Activated CD4-positive, alpha-beta T cell treated with anti-CD3 and anti-CD28 coated beads for 48 hours (primary cell): Measurements from ENCODE around the gene POTEM.
"Not testable (repeated sequence)": the region's sequence is repeated elsewhere in the genome, so short reads cannot be mapped to it uniquely, and the experiment has no call there.

Experiments
- DNase-seq: peaks from one replicate; pipeline ENCODE4 v3.0.0-alpha.2; 2020

The POTEM gene

DNA sequence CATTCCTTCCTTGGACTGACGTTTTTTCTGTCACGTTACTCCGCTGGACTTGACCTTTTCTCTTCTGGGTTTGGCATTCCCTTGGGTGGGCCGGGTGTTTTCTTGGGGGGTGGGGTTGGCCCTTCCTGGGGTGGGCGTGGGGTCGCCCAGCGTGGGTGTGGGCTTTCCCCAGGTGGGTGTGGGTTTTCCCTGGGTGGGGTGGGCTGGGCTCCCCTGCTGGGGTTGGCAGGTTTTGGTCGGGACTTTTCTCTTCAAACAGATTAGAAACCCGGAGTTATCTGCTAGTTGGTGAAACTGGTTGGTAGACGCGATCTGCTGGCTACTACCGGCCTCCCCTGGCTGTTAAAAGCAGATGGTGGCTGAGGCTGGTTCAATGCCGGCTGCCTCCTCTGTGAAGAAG lies at the start of gene POTEM:
Gene POTEM (plus strand): TSS at position 301 of the 400 bp plus-strand sequence. CDS start 52 bp downstream, at position 353.
- DNase-seq, result not testable (repeated sequence)

DNA sequence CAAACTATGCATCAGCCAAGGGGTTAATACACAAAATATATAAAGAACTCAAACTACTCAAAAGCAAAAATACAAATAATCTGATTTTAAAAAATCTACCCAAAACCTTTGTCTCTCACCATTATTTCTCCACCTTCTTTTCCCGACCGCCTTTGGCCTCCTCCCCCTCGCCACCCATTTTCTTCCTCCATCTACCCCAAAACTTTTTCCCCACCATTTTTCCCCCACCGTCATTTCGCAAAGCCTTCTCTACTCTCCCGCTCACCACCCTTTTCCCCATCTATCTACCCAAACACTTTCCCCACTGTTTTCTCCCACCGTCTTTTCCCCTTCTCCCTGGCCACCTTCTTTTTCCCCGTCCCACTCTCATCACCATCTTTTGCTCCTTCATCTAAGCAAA lies 48.9 kb upstream of the POTEM start:
- not testable (repeated sequence) for DNase-seq

DNA sequence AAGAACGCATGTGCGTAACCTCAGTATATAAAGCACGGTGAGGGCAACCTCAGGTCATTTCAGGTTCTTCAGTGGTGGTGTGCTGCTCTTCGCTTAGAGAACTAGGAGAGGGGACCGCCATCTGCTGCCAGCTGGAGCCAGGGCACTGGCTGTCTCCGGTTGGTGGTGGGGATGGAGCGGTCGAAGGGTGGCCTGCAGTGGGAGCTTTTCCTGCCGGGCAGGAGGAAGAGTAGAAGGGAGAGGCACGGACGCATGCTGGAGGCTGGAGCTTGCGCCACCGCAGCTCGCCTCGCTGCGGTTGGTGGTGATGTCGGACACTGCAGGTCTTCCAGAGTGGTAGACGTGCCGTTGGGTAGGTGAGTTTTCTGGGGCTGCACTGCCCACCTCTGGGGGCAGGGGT lies 47.2 kb upstream of the POTEM start:
- DNase-seq, result not testable (repeated sequence)

DNA sequence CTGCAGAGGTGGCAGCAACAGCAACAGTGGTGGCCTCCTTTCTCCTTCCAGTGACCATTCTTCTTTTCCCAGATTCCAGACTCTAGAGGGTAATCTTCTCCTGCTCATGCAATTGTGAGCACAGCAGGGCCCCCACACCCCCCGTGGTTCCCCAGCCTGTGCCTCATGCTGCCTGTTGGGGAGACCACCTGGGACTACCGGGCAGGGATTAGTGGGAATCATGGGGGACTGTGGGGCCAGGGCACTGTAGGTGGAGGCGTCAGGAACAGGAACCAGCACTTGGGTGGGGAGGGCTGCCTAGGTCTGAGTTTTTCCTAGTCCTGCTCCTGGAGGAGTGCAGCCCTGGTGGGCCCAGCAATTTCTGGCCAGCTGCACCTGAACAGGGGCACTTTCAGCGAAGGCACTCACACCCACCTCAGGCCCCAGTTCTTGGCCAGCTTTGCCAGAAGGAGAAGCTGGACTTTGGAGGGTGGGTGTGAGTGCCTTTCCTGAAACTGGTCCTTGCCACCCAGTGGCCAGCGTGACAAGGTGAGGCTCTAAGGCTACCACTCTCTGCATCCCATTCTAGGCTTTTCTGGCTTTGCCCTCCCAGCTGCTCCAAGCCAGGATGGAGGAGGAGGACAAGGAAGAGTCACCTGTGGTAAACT lies 46.1 kb upstream of the POTEM start:
- not testable (repeated sequence) for DNase-seq

DNA sequence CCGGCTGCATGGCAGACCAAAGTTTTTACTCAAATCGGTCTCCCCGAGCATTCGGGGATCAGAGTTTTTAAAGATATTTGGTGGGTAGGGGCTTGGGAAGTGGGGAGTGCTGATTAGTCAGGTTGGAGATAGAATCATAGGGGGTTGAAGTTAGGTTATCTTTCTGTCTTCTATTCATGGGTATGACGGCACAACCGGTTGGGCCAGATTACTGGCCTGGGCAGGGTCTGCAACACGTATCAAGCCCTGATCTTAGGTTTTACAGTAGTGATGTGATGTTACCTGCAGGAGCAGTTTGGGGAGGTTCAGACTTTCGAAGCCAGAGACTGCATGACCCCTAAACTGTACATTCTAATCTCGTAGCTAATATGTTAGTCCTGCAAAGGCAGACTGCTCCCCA lies 30.4 kb upstream of the POTEM start:
- not testable (repeated sequence) for DNase-seq

DNA sequence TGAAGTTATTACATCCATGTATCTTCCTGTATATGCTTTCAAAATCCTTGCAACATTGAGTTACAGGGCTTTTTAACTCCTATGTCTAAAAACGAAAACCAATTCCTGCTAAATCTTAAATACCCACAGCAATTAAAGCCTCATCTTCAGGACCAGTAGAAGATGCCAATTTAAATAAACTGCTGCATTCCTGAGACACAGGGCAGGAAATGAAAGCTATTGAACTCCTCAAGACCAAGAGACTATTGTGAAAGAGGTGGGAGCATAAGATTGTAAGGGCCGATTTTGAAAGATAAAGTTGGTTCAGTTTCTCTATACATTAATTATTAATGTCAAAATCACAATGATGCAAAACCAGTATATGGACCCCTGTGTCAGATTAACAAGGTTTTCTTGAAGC lies 28.5 kb upstream of the POTEM start:
- DNase-seq, result not testable (repeated sequence)

DNA sequence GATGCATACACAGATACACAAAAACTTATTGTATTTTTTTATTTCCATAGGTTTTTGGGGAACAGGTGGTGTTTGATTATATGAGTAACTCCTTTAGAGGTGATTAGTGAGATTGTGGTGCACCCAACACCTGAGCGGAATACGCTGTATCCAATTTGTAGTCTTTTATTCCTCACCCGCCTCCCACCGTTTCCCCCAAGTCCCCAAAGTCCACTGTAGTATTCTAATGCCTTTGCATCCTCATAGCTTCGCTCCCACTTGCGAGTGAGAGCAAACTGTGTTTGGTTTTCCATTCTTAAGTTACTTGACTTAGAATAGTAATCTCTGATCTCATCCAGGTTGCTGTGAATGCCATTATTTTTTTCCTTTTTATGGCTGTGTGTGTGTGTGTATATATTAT lies 17.3 kb upstream of the POTEM start:
- DNase-seq, result not testable (repeated sequence)

DNA sequence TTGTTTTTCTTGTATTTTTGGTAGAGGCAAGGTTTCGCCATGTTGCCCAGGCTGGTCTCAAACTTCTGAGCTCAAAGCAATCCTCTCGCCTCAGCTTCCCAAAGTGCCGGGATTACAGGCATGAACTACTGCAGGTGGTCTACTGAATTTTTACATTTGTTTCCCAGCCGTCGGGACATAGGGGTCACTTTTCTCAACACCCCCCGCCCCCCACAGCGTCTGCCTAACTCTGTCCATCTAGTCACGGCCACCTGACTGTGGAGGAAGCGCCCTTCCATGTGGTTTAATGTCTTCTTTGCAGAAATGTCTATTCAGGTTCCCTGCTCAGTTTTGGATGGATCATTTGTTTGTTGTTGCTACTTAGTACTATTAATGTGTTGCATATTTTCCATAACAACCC lies 14.1 kb upstream of the POTEM start:
- DNase-seq, result not testable (repeated sequence)

DNA sequence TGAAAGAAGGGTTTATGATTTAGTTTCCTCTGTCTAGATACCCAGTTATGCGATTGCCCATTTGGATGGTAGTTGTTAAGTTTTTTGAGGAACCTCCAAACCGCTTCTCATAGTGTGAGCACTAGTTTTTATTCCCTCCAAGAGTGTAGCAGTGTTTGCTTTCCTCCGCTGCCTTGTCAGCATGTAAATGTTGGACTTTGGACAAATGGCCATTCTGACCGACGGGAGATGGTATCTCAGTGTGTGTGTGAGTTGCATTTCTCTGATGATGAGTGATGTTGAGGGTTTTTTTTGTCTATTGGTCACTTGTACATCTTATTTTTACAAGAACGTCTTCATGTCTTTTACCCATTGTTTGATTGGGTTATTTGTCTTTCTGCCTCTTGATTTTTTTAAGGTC lies 11.4 kb upstream of the POTEM start:
- not testable (repeated sequence) for DNase-seq

DNA sequence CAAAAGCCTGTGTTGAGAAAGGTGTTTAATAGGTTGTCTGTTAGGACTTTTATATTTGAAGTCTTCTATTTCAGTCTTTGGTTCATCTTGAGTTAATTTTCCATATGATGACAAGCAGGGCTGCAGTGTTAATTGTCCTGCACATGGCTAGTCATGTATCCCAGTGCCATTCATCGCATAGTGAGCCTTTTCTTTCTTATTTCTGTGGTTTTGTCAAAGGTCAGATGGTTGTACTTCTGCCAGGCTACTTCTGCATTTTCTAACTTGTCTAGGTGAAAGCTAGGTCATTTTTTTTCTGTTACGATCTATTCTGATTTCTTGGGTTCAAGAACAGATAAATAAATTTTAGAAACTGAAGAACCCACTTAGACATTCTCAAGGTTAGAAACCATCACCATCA lies 5.7 kb upstream of the POTEM start:
- DNase-seq, result not testable (repeated sequence)

DNA sequence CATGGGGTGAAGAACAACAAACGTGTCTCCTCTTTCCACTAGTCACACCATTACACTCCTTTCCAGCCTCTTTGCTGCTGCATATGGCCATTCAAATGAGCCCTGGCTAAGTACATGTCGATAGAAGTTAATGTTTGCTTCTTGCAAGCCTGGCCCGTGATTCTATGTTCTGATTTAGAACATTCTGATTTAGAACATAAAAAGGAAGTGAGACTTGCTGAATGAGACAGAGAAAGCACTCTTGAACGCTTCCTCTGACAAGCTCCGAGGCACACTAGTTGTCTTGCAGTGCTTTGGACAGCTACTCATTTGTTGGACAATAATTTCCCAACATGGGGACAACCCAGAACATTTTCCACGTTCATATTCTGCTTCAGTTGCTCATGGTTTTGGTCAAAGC lies 5.1 kb upstream of the POTEM start:
- DNase-seq, result not testable (repeated sequence)

DNA sequence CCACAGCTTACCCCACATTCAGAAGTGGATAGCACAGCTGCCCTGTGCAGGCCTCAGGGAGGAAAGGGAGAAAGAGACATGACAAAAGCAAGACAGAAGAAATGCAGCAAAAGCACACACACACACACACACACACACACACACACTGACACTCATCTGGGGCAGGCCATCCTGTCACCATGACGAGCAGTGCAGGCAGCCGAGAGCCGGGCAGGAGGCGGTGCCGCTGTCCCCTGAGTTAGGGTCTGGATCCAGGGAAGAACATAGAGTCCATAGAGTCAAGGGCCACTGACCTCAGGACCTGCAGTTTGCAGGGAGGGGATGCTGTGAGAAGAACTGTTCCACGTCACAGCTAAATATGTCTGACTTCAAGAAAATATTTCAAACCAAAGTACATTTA lies 4.0 kb upstream of the POTEM start:
- not testable (repeated sequence) for DNase-seq

DNA sequence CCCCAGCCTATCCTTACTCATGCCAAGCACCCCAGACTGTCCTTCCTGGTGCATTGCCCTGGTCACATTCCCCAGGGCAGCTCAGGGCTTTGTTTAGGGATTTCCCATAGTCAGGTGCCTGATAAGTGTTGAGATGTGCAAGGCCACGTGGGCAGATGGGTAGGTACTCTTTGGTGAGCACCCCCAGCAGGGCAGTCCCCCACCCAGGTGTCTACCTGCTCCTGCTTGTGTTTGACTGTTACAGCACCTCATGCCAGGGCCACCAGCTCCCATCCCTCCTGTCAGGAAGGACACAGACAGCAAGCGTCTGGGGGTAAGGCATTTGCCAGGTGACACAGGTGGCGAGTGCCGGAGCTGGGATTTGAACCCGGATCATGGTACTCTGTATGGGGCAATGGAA lies 2.4 kb upstream of the POTEM start:
- DNase-seq, result not testable (repeated sequence)

DNA sequence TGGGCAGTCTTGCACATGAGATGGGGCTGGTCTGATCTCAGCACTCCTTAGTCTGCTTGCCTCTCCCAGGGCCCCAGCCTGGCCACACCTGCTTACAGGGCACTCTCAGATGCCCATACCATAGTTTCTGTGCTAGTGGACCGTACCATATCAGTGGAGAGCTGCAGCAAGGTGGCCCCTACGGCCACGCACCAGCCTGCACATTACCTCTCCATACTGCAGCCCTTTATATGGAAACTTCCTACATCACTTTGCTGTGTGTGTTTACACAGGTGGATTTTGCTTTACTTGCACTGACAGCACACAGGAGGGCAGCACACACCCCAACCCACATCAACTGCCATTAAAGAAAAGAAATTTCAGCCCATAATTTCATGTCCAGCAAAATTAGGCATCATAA lies 35.3 kb downstream of the POTEM start:
- not testable (repeated sequence) for DNase-seq

DNA sequence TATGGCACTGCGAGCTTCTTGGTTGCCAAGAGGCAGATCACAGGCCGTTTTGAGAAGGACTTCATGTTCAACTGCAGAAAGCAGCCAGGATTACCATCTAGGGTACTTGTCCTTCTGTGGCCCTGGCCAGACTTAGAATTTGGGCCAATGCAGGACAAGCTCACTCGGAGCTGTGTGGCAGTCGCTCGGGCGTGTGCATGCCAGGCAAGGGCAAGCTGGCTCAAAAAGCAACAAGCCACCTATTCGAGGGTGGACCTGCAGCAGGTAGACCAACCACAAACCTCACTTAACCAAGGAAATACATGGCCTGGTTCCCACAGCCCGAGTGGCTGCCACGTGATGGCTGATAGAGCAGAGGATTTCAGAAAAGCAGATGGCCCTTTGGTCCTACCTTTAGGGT lies 39.3 kb downstream of the POTEM start:
- DNase-seq, result not testable (repeated sequence)

DNA sequence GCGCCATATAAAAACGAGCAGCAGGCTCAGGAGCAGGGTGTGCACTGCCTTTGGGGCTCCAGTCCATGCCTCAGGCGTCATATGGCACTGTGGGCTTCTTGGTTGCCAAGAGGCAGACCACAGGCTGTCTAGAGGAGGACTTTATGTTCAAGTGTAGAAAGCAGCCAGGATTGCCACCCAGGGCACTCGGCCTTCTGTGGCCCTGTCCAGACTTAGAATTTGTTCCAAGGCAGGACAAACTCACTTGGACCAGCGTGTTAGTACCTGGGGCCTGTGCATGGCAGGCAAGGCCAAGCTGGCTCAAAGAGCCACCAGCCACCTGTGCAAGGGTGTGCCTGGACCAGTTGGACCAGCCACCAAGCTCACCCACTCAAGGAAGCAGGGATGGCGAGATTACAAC lies 40.4 kb downstream of the POTEM start:
- DNase-seq, result not testable (repeated sequence)

DNA sequence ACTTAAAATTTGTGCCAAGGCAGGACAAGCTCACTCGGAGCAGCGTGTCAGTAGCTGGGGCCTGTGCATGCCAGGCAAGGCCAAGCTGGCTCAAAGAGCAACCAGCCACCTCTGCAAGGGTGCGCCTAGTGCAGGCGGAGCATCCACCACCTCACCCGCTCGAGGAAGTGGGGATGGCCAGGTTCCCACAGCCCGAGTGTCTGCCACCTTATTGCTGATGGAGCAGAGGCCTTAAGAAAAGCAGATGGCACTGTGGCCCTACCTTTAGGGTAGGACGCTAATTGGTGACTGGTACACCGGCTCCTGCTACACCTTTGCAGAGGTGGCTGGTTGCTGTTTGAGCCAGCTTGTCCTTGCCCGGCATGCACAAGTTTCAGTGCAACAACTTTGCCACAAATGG lies 43.8 kb downstream of the POTEM start:
- not testable (repeated sequence) for DNase-seq

DNA sequence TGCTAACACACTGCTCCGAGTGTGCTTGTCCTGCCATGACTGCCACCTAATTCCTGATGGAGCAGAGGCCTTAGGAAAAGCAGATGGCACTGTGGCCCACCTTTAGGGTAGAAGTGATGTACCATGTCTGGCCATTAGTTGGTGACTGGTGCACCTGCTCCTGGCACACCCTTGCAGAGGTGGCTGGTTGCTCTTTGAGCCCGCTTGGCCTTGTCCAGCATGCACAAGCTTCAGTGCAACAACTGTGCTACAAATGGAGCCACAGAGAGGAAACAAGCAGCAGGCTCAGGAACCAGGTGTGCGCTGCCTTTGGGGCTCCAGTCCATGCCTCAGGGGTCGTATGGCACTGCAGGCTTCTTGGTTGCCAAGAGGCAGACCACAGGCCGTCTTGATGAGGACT lies 44.5 kb downstream of the POTEM start:
- DNase-seq, result not testable (repeated sequence)

DNA sequence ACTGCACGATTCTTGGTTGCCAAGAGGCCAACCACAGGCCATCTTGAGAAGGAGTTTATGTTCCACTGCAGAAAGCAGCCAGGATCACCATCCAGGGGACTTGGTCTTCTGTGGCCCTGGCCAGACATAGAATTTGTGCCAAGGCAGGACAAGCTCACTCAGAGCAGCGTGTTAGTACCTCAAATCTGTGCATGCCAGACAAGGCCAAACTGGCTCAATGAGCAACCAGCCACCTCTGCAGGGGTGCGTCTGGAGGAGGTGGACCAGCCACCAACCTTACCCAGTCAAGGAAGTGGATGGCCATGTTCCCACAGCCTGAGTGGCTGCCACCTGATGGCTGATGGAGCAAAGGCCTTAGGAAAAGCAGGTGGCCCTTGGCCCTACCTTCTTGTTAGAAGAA lies 48.0 kb downstream of the POTEM start:
- DNase-seq, result not testable (repeated sequence)

DNA sequence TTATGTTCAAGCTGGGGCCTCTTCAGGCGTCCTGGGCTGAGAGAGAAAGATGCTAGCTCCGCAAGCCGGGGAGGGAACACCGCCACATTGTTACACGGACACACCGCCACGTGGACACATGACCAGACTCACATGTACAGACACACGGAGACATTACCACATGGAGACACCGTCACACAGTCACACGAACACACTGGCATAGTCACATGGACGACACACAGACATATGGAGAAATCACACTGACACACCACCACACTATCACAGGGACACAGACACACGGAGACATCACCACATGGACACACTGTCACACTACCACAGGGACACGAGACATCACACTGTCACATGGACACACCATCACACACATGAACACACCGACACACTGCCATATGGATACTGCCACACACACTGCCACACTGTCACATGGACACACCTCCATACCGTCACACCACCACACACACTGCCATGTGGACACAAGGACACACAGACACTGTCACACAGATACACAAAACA lies 57.9 kb downstream of the POTEM start:
- DNase-seq, result not testable (repeated sequence)

DNA sequence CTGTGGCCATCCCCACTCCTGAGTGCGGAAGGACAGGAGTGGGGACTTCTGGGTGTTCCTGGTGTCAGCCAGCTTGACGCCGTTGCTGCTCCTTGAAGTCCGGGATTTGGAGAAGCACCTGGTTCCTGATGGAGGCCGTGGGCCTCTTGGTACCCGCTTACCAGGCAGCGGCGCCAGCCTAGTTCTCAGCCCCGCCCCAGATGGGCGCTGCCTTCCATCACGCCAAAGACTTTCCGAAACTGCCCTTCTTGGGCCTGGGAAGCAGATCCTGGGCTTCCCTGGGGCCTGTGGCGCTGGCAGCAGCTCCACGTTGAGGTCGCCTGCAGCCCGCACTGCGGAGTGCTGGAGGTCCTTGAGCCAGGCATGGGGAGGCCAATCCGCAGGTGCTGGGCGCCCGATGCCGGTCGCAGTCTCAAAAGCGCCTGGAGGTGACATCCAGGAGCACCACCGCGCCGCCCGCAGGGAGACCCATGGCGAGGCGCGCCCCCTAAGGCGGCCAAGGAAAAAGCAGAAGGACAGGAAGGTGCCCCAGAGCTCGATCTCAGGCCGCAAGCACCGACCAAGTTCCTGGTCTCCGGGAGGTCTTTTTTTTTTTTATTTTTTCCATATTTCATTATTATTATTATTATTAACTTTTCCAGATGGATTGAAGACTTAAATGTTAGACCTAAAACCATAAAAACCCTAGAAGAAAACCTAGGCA lies 59.6 kb downstream of the POTEM start:
- not testable (repeated sequence) for DNase-seq

DNA sequence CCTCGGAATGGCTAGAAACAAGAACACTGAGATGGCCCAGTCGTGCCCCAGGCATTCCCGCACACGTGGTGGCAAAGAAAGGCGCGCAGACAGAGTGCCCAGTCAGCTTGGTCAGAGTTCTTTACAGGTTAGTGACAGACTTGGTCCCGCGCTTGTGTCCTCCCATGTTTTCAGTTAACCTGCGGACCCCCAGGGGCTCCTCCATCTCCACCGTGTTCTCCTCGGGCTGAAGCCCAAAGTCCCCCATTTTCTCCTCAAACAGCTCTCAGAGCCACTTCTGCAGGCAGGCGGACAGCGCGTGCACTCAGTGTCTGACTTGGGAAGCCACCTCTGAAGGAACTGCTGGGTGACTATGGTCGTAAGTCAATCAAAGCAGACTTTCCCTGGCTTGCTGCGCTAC lies 60.7 kb downstream of the POTEM start:
- DNase-seq, result not testable (repeated sequence)

DNA sequence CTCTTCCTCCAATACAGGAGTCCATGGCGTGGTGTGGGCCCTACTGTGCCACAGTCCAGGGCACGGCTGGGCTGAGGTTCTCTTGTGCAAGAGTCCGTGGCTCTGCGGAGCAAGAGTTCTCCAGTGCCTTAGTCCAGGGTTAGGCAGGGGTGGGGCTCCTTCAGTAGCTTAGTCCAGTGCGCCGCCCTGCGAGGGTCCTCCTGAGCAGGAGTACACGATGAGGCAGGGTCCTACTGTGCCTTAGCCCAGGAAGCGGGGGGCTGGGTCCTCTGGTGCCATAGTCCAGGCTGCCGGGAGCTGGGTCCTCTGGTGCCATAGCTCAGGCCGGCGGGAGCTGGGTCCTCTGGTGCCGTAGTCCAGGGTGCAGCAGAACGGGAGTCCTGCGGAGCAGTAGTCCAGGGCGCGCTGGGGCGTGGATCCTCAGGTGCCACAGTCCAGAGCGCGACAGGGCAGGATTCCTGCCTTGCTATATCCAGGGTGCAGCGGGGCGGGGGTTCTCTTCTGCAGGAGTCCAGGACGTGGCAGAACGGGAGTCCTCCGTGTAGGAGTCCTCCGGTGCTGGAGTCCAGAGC lies 69.7 kb downstream of the POTEM start:
- not testable (repeated sequence) for DNase-seq
